Dedifferentiated amniotic fluid mesenchymal stem cell (primary cell): Measurements from ENCODE around the gene PDCD6IP.

ENCODE experiments used
- DNase-seq: peaks from one replicate; pipeline ENCODE4 v3.0.0-alpha.2; 2016; ENCODE audit errors: extremely low spot score

Gene PDCD6IP

DNA sequence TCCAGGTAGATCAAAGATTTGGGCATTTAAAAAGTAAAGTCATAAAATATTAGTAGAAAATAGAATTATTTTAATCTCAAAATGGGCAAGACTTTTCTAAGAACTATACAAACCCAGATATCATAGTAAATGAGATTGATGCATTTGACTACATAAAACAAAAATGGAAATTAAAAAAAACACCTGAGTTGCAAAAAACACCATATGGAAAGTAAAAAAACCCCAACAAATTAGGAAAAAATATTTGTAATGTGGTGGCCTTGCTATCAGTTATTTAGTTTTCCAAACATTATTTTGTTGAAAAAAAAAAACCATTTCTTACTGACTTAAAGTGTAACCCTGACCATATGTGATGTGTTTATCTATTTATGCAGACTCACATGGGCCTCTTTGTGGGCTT is 97.2 kb downstream of the PDCD6IP start:
- no peak for DNase-seq

GRCh38 chr3:33897306-33897705 is 98.9 kb downstream of the PDCD6IP start:
- DNase-seq: no peak

- no peak for DNase-seq
Observed at GRCh38 chr3:33898901-33899300, 100.5 kb downstream of the PDCD6IP start.

DNA sequence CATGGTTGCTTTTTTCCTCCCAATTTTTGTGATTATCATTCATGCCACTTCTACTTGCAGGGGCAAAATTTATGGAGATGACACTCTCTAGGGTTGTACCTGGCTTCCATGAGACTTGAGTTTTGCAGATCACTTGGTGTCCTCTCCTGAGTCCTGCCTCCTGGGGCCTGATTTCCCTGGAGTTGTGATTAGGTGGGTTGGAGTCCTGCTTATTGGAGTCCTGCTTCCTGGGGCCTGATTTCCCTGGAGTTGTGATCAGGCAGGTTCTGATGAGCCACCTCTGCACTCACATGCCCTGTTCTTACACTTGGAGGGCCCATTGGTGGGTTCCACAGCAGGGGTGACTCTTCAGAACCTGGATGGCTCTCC is 102.0 kb downstream of the PDCD6IP start:
- no peak for DNase-seq

- DNase-seq: no peak
Observed at GRCh38 chr3:33900809-33901505, 102.5 kb downstream of the PDCD6IP start.

DNA sequence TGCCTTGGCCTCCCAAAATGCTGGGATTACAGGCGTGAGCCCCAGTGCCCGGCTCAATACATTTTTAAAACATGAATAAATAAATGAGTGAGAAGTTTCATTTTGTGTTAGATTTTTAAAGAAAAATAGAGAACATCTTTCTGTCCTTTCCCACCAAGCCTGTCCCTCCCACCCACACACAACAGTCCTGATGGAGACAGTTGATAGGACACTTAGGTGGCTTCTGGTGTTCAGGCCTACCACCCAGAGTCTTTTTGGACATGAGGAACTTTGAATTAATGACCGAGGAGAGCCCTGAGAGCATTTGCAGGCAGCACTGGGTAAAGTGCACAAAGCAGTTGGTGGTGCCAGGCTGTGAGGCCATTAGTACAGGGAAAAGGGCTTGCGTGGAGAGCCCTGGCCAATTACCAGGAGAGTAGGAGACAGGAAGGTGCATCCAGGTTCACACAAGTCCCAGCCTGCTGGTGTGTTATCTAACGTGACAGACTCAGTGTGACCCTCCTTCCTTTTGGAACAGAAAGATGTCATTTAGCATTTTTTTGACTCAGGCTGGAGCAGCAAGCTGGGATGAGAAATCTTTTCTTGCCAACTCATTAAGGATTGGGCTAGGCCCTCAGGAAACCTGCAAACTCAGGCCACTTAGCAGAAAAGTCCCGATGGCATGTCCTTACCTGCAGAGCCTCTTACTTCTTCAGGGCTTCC is 103.6 kb downstream of the PDCD6IP start:
- DNase-seq: no peak

DNA sequence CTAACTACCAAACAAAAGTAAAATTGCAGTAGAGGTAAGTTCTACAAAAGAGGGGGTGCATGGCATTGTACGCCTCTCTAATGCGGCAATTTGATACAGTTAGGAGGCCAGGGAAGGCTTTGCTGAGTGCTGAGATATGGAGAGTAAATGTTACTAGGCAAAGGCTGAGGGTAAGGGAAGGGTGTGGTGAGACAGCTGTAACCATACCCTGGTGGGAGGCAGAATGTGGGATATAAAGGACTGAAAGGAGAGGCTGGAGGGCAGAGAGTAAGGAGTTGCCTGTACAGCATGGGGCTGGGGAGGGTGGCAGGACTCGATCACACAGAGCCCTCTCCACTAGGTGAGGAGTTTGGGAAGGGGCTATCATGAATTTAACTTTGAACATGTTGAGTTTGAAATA is 106.3 kb downstream of the PDCD6IP start:
- DNase-seq: no peak

DNA sequence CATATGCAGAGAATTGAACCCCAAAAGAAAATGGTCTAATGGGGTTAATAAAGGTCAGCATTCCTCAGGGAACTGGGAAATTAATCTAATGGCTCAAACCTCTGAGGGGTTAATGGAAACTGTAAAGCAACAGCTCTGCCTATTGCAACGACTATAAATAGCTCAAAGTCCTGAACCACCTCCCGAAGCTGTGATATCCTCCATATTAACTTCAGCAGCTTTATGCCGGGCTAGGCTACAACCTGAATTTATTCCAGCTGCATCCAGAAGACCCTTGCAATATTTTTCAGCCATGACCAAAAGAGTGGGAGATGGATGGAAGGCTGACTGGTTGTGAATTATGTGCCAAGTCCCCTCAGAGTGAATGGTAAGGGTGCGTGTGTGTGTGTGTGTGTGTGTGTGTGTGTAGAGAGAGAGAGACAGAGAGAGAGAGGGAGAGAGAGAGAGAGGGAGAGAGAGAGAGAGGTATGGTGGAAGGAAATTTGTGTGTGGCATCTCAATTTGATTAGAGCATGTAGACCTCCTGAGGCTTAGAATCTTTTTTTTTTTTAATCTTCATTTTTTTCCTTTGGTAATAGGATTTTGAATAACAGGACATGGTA is 109.9 kb downstream of the PDCD6IP start:
- DNase-seq: no peak

- no peak for DNase-seq
Observed at GRCh38 chr3:33909547-33909946, 111.1 kb downstream of the PDCD6IP start.

GRCh38 chr3:33910031-33910430 is 111.6 kb downstream of the PDCD6IP start:
- DNase-seq: no peak

DNA sequence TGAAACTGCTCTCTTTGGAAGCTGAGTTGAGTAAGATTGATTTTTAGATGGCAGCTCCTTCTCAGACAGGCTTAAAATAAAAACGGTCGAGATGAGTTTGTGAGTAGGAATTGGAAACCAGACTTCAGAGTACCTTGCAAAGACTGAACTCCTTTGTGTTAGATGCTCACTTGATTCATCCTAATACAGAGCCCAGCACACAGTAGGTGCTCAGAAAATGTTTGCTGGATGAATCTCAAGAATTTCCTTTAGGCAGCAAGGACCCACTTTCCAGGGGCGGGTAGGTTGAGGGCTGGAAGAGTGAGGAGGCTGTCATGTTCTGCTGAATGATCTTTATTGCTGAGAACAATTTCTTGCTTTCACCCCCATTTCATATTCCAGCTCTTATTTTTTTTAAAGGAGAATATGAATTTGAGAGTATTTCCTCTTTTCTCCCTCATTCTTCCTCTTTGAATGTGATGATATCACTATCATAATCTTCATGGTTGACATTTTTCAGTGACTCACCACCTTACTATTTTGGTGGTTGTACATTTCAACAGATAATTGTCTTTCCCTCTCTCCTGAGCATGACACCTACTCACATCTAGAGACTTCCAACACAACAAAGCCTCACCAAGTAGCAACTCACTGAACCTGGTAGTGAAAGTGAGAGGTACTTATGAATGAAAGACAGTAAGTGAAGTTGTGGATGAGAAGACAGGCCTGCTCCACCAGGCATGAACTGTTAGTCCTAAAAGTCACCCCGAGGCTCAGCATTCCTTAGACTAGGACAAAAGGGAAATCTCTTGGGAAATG is 113.3 kb downstream of the PDCD6IP start:
- DNase-seq: peak; percentile 17

DNA sequence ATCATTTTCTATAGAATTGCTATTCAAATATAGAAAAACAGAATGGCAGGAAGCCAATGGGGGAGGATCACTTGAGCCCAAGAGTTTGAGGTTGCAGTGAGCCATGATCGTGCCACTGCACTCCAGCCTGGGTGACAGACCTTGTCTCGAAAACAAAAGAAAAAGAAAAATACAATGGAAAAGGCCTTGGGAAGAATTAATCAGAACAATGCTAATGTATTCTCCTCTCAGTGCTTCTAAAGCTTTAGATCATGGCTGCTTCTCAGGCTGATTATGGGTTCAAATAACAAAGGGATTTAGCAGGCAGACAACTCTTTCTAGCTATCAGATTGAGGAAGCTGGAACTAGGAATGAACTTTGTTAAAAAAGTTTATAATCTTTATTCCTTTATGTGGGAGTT is 115.8 kb downstream of the PDCD6IP start:
- no peak for DNase-seq

DNA sequence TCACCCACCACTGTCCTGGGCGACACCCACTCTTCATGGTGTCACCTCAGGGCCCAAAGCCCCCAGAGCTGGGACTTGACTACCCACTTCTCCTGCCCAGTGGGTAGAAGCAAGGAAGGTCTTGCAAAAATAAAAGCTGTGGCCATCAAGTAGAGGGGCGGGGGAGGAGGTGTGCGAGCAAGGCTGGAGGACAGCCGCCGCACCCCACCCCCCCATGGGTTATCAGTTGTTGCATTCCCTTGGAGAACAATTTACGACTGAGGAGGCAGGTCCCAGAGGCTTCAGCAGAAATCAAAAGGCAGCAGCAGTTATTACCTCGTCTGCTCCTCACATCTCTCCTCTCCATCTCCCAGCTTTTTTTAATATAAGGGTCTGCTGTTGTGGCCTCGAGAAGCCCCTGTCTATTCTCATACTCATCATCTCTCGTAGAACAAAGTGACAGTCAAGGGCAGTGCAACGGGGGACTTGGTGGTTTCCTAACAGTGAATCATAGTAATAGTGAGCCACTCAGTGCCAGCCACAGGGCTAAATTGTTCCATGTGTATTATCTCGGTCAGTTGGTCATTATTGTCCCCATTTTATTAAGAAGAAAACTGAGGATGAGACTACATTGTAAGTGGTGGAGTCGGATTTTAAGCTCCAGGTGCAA is 116.4 kb downstream of the PDCD6IP start:
- no peak for DNase-seq

DNA sequence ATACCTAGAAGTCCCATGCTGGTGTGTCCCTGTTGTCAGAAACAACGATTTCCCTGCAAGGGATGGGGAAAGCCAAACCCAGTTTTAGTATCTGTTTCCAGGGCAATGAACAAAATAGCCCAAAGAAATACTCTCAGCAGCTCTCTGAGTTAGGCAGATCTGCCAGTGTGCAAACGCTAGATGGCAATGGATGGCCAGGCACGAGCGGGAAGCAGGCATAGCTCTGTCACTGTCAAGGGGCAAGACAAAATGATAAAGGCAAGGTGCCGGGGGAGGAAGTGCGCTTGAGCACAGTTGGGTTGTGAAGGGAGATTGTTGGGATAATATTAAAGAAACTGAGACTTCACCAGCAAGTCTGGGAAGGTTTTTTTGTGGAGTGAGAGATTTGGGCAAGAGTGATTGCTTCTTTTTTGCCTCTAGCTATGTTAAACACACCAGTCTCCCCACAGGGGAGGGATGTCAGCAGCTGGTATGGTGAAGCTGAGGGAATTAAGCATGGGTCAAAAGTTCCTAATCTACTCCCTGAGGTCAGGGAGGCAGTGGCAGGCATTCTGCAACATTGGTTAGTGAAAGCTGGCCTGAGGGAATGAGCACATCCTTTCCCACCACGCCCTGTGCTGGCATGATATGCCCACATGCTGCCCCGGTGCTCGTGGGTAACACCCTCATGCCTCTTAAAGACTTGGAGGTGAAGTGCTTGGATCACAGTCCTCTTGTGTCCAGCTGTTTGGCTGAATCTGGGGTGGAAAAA is 117.5 kb downstream of the PDCD6IP start:
- DNase-seq: no peak

DNA sequence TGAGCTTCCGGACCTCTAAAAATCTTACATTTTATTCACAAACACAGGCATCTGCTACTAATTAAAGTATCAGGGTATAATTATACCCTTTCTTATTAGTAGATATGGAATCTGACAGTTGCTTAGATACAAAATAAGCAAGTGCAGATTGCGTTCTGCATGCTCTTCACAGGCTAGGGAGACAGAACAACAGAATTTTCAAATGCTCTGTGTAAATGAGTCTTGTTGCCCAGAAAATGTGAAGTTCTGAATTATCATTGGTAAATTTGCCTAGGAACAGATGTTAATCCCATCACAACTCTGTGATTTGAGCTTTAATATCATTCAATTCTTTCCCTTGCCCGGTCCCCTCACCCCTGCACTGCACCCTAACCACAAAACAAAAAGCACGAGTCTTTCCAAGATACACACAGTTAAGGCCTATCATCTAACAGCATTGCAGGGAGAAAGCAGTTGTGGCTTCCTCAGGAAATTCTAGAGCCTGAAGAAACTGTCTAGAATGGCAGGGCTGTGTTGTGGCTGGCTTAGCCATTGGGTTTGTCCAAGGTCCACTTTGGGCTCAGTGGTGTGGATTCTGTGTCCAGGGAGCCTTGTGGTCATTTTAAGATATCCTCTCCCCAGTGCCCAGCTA is 119.8 kb downstream of the PDCD6IP start:
- DNase-seq: no peak
